Kidney capillary endothelial cell (primary cell): ENCODE results near the gene TBC1D8.
A peak's percentile ranks its signal among the peaks of the same experiment; 100 is the strongest.

ENCODE experiments used
- DNase-seq: peaks from one replicate; pipeline ENCODE4 v3.0.0-alpha.2; 2018; ENCODE audit warnings: low spot score

The TBC1D8 gene

GRCh38 chr2:101162561-101163330 is 11.6 kb upstream of the TBC1D8 start:
- DNase-seq, result no peak

GRCh38 chr2:101161658-101162057 is 10.5 kb upstream of the TBC1D8 start:
- DNase-seq, result no peak

GRCh38 chr2:101160454-101160853 is 9.3 kb upstream of the TBC1D8 start:
- DNase-seq, result no peak

- no peak for DNase-seq
Observed at GRCh38 chr2:101159526-101159925, 8.3 kb upstream of the TBC1D8 start.

GRCh38 chr2:101157272-101157671 is 6.1 kb upstream of the TBC1D8 start:
- no peak for DNase-seq

GRCh38 chr2:101153787-101154186 is 2.6 kb upstream of the TBC1D8 start:
- no peak for DNase-seq

- DNase-seq, result no peak
Observed at GRCh38 chr2:101153077-101153707, 2.0 kb upstream of the TBC1D8 start.

- peak; percentile 59 for DNase-seq
Observed at GRCh38 chr2:101152272-101153076, 1.3 kb upstream of the TBC1D8 start.

GRCh38 chr2:101151859-101152271 is 683 bp upstream of the TBC1D8 start:
- DNase-seq, result peak; percentile 30

GRCh38 chr2:101150306-101151145 is 656 bp downstream of the TBC1D8 start:
- DNase-seq, result no peak

GRCh38 chr2:101149241-101150192 is 1.7 kb downstream of the TBC1D8 start:
- DNase-seq, result peak; percentile 42

GRCh38 chr2:101148777-101149176 is 2.4 kb downstream of the TBC1D8 start:
- DNase-seq, result no peak

GRCh38 chr2:101147971-101148370 is 3.2 kb downstream of the TBC1D8 start:
- DNase-seq, result no peak

- no peak for DNase-seq
Observed at GRCh38 chr2:101147062-101147461, 4.1 kb downstream of the TBC1D8 start.

- no peak for DNase-seq
Observed at GRCh38 chr2:101146535-101146934, 4.6 kb downstream of the TBC1D8 start.

GRCh38 chr2:101145406-101145805 is 5.8 kb downstream of the TBC1D8 start:
- no peak for DNase-seq

GRCh38 chr2:101142163-101142562 is 9.0 kb downstream of the TBC1D8 start:
- DNase-seq, result no peak

GRCh38 chr2:101140978-101141655 is 10.1 kb downstream of the TBC1D8 start:
- DNase-seq, result no peak

- DNase-seq, result no peak
Observed at GRCh38 chr2:101140237-101140636, 10.9 kb downstream of the TBC1D8 start.

- no peak for DNase-seq
Observed at GRCh38 chr2:101139495-101139894, 11.7 kb downstream of the TBC1D8 start.
